Measurements from ENCODE around the gene TGFBR1.
A peak's percentile ranks its signal among the peaks of the same experiment; 100 is the strongest.

TGFBR1 gene

DNA sequence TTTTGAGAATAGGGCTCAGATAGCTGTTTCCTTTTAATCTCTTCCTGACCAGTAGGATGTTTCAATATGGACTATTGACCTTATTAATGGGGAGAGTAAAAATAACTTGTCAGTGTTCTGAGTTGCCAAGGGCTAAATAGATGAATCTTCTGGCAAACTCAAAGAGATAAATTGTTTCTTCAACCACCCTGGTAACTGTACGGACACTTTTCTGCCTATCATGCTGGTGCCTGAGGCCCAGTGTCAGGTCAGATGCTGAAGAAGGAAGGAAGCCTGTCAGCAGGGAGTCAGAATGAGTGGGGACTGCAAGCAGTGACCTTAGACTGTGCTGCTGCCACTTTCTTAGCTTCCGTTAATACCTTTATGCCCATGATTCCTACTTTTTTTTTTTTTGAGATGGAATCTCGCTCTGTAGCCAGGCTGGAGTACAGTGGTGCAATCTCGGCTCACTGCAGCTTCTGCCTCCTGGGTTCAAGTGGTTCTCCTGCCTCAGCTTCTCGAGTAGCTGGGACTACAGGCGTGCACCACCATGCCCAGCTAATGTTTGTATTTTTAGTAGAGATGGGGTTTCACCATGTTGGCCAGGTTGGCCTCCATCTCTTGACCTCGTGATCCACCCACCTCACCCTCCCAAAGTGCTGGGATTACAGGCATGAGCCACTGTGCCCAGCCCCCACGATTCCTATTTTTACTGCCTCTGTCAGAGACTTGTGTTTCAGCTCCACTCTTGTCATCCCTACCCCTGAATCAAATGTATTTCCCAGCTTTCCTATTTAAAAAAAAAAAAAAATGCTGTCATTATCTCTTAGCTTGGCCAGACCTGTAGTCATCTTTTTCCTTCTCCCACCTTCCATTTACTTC is 33.7 kb downstream of the TGFBR1 start:
- no peak for DNase-seq

DNA sequence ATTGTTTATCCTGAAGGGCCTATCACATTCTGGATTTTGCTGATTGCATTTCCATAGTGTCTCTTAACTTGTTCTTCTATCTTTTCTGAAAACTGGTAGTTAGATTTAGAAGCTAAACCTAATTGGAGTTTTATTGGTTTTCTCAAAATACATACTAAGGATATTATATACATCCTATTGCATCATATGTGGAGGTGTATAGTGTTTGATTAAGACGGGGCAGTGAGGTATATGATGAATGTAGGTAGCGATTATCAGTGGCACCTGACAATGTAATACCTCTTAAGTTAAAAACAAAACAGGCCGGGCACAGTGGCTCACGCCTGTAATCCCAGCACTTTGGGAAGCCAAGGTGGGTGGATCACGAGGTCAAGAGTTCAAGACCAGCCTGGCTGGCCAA is 35.0 kb downstream of the TGFBR1 start:
- no peak for DNase-seq

DNA sequence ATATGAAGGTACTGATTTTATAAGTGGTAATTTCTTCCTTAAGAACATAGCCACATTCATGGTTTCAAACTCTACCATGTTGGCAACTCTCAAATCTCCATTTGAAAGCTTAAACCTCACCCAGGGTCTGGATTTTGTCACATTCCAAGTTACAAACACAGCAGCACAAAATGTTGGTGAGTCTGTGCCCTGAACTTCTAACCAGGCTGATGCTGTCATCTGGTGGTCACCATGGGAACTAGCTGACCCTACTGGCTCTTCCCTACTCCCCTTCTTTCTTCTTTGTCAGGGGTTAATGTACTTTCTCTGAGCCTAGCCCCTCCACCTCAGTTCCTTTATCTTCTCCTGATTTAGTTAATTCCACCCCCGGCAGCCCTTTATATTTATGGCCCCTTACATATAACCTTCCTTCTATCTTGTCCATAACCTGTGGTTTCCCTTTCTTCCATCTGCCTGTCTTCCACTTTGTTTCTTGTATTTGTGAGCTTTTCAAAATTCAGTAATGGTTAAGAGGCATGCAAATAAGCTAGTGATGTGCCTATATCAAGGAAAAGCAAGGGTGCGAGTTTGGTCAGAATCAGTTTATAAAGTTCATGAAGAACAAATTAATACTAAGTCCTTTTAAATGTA is 35.9 kb downstream of the TGFBR1 start:
- peak; percentile 32 to 38 for DNase-seq

DNA sequence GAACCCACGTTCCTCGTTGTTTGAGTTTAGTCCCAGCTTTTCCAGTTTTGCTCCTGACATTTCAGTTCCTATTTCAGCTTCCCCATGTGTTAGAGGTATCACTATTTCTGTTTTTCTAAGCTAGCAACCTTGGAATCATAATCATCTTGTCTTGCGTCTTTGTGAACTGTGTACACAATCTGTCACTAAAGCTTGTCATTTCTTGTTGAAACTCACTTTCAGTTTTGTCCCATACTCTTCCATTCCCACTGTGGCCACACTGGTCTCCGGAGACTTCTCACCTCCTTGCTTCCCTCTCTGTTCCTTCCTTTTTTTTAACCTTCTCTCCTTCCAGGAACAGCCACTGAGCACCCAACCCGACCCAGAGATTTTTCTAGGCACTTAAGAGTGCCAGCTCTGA is 36.9 kb downstream of the TGFBR1 start:
- no peak for DNase-seq

- no peak for DNase-seq
These were observed 37.4 kb downstream of the TGFBR1 start for GRCh38 chr9:99142275-99142674.

DNA sequence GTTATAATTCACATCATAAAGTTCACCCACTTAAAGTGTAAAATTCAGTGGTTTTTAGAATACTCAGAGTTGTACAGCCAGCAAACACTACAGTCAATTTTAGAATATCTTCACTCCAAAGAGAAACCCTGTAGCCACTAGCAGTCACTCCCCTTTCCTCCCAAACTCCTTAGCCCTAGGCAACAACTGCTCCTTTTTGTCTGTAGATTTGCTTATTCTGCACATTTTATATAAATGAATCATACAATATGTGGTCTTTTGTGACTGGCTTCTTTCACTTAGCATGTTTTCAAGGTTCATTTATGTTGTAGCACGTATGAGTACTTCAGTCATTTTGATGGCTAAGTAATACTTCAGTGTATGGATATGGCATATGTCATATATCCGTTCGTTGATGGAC is 38.7 kb downstream of the TGFBR1 start:
- no peak for DNase-seq

GRCh38 chr9:99144966-99145365 is 40.1 kb downstream of the TGFBR1 start:
- DNase-seq = no peak

- no peak for DNase-seq
These were observed 41.7 kb downstream of the TGFBR1 start for GRCh38 chr9:99146574-99146973.

DNA sequence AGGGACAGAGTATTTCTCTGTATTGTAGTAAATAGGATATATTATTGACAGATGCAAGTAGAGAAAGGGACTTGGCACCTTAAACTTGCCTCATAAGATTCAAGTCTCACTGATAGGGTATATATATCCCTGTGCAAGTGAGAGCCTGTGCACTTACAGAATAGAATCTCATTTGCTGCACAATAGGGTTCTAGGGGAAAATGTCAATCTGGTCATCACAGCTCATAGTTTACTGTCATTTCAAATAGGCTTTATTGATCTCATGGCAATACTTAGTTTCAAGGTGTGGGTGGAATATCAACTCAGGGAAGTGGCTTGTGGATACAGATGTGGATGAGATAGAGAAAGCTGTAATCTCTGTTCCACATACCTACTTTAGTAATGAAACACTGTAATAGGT is 42.3 kb downstream of the TGFBR1 start:
- no peak for DNase-seq

GRCh38 chr9:99150451-99151171 is 45.7 kb downstream of the TGFBR1 start:
- DNase-seq = no peak

- no peak for DNase-seq
These were observed 49.4 kb downstream of the TGFBR1 start for GRCh38 chr9:99154356-99154755.

DNA sequence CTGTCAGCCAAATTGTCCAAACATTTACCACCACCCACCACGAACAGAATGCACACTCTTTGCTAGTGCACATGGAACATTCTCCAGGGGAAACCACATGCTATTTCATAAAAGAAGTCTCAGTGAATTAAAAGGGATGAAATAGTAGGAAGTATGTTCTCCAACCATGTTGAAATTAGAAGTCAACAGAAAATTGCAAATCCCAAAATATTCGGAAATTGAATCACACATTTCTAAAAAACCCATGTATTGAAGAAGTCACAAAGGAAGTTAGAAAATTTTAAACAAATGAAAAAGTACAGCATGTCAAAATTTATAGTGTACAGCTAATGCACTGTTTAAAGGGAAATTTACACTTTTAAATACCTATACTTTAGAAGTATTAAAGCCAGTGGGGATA is 50.8 kb downstream of the TGFBR1 start:
- no peak for DNase-seq

GRCh38 chr9:99158629-99159028 is 53.7 kb downstream of the TGFBR1 start:
- no peak for DNase-seq

DNA sequence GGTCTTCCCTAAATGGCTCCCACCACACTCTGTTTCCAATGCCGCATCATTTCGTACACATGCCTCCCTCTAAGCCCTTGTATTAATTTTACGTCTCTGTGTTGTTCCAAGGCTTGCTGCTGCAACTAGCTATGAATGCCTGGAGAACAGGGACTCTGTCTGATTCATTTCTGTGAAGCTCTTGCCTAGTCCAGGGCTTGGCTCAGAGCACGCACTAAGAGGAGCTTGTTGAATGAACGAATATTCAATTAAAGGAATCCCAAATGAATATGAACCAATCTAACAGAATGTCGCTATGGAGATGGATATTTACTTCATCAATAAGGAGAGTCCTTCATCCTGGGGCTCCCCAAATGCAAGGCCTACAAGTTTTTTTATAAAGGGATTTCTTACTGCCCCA is 55.3 kb downstream of the TGFBR1 start:
- no peak for DNase-seq

DNA sequence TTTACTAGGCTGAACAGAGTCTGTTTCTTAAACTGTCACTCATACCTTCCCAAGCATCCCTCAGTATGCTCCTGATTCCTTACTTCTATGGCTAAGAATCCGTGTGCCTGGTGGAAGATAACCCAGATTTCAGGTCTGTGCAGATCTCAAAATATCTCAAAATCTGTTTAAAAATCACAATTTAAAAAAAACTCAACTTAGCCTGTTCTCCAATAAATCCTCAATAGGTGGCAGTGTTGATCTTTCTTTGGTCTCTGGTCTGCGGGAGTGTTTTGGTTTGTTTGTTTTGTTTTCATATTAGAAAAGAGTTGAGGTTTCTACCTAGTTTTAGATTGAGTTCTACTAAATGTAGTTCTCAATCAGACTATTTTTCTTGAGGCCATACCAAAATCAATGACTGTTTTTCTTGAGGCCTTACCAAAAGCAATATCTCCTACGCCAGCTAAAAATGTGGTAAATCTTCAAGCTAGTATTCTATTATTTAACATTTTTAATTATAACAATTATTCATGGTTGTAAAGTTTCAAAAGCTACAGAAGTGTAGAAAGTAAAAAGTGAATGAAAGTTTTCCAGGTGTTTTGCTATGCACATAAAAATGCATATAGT is 57.9 kb downstream of the TGFBR1 start:
- DNase-seq = no peak

GRCh38 chr9:99166149-99166548 is 61.2 kb downstream of the TGFBR1 start:
- no peak for DNase-seq

- no peak for DNase-seq
These were observed 62.2 kb downstream of the TGFBR1 start for GRCh38 chr9:99167119-99167518.

DNA sequence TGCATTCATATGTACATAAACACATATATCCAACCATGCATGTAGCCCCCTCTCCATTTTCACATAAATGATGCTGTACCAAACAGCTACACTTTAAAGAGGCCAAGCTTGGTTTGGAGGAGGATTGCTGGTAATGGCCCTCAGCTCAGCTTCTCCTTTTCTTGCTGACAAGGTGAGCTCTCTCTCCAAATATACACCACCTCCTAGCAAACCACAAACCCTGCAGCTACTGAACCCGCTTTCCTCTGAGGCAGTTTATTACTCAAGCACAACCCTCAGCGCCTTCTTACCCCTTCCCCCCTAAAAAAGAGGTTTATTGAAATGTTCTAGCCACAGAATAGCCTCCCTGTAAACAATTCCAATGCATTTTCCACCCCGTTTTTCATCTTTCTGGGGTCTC is 62.8 kb downstream of the TGFBR1 start:
- no peak for DNase-seq

GRCh38 chr9:99169086-99169485 is 64.2 kb downstream of the TGFBR1 start:
- DNase-seq = no peak

DNA sequence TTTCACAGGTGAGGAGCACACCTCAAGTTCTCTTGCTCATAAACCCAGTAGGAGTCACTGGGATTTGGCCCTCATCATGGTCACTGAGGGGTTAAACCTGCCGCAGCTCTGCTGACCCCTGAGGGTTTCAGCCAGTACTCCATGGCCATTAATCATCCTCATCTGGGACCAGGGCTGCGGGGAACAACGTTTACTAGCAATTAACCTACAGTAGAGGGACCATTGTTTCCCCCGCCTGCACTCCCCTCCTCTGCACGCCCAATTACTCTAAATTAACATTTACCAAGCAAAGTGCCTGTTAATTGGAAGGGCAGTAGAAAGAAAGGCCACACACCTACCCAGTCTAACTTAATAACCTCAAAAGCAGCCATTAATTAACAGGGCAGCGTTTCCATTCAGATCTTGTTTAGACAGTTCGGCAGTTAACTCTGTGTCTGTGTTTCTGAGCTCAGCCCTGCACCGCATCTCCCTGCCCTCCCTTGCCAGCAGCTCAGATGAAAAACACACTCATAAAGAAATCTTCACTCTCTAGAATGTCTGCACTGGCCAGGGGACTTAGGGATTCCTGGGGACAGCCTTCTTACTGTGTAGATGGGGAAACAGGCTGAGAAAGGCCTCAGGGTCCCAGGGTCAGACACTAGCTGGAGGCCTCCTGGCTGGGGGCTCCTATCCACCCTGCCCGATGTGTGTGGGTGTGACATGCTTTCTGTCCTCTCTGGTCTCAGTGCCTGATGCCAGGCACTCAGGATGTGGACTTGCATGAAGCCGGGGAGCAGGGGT is 65.3 kb downstream of the TGFBR1 start:
- no peak for DNase-seq

DNA sequence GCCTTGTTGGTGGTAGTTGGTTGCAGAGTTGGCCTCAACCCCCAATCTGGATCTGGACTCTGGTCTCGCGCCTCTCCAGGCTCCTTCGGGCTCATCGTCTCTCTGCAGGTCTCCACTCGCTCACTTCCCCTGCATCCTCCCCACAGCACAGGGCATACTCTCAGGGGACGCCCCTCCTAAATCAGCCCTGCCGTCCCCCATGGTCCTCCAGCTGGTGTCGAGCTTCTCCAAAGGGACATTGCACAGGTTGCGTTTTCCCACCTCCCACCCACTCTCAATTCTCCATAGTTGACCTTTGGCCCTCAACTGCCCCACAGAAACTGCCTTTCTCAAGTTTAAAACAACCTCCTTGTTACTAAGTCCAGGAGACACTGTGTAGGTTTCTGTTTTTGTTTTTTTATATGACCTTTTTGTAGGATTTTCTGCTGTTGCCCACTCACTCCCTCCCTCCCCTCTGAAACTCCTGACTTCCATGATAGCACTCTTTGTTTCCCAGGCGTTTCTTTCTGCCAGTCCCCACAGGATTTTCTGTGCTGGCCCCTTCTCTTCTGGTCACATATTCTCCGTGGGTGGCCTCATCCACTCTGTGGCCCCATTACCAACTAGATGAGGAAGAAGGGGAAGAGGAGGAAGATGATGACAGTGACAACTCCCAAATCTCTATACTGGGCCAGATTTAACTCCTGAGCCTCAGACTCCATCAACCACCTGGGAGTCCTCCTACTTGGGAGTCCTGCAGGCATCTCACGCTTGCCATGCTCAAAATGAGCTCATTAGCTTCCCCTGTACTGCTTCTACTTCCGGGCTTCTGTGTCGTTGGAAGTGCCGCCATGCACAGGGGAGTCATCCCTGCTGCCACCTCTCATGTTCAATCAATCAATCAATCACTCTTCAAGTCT is 66.6 kb downstream of the TGFBR1 start:
- no peak for DNase-seq

Data from activated T-cell treated with anti-CD3 and anti-CD28 coated beads, Interleukin-2, amount 50 U/mL, for 48 hours (primary cell).